Esophagus squamous epithelium (tissue), 5 donors: Measurements from ENCODE around the gene TNN. TPM values are rescaled to one million over a fixed set of nuclear protein-coding genes. Genes with fewer than 3 reads are reported as not detected.
A peak's percentile ranks its signal among the peaks of the same experiment; 100 is the strongest.

Experiments used
- DNase-seq: peaks from one replicate; lab custom pipeline; 2025; lab: John Stamatoyannopoulos, UW
- H3K27ac ChIP-seq, 4 donors: fragments of 200-600 bp; sonication (generic); one replicate each; pipeline ENCODE4 v1.5.1; 2016 to 2019; ENCODE audit warnings: mild to moderate bottlenecking in 1 of 4
- H3K27me3 ChIP-seq, 4 donors: fragments of 200-600 bp; sonication (generic); 1 replicate in 3 of 4; 2 replicates in 1 of 4; pipeline versions ENCODE4 v1.5.1 to v1.6.0; 2017 to 2021; ENCODE audit warnings: antibody characterized with exemption in 1 of 4
- H3K36me3 ChIP-seq, 3 donors: fragments of 200-600 bp; sonication (generic); one replicate each; pipeline ENCODE4 v1.5.1; 2016 to 2019
- H3K4me1 ChIP-seq, 3 donors: fragments of 200-600 bp; sonication (generic); one replicate each; pipeline ENCODE4 v1.5.1; 2017 to 2019
- H3K4me3 ChIP-seq, 4 donors: fragments of 200-600 bp; sonication (generic); 1 replicate in 3 of 4; 2 replicates in 1 of 4; pipeline ENCODE4 v1.5.1; 2016 to 2019; ENCODE audit warnings: mild to moderate bottlenecking in 2 of 4, moderate library complexity in 1 of 4
- H3K9me3 ChIP-seq, 3 donors: fragments of 200-600 bp; sonication (generic); one replicate each; pipeline ENCODE4 v1.5.1; 2016 to 2019
- CTCF ChIP-seq, 6 experiments: fragments of 450-650 bp in 4 of 6; fragments of 200-600 bp in 2 of 6; sonication (generic) in 2 of 6; IDR thresholded peaks; one replicate each; pipeline ENCODE4 v1.5.1; 2016 to 2019; ENCODE audit warnings: antibody characterized with exemption in 6 of 6, mild to moderate bottlenecking in 4 of 6, moderate library complexity in 4 of 6
- POLR2A ChIP-seq, 4 donors: fragments of 450-650 bp; IDR thresholded peaks; one replicate each; pipeline ENCODE4 v1.6.1; 2017; ENCODE audit warnings: antibody characterized with exemption in 4 of 4, mild to moderate bottlenecking in 4 of 4, moderate library complexity in 3 of 4
- WGBS, 2 donors: methylation state at CpG; one replicate each; pipeline ENCODE4 v1.1.5; 2018; 5-methylcytosine and 5-hydroxymethylcytosine counted together
- intact Hi-C: fragments of 100-400 bp; cut with DNase I; formaldehyde crosslinking; loops from one replicate; pipeline ENCODE4 v1.15.0; 2022
- total RNA-seq, 4 donors: library from RNA; depleted of rRNA; stranded (reverse); fragments of >200 nt; gene quantifications; one replicate each; pipeline ENCODE4 v1.1.0, GENCODE V29; 2016
- donor health status: DM: yes; HTN: yes; CAD: no.

The TNN gene
- total RNA-seq, 4 donors from 2014 or later = under 0.01 to 0.09 TPM; not detected in 2

DNA sequence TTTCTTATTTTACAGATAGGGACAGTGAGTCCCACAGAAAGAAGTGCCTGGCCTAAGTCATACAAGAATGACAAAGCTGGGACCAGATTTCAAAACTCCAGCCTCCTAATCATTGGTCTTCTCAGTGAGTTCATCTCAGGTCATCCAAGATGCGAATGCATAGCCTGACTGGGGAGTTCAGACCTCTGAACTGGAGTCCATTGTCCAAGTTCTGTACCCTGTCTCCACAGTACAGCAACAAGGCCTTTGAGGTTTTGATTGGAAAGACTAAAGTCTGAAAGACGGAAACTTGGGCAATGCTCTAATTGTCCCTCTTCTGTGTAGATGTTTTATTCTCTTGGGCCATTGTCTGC, 62.0 kb downstream of the TNN start:
- no peaks in the 10 kb centered on the region for H3K9me3 ChIP-seq
- H3K4me1 ChIP-seq = peaks cover 0 to 62% (median 33%) of the 10 kb centered on the region in 3 donors
- no peaks in the 10 kb centered on the region for H3K36me3 ChIP-seq
- intact Hi-C loops = loop anchor here (10.0 kb wide), 1 partner anchor 95 kb away; no protein-coding TSS in a partner anchor
- WGBS, 2 donors = 82 to 92% methylated on average over 2 of the region's 2 CpGs
- H3K27me3 ChIP-seq = no peaks in the 10 kb centered on the region
- no peak for DNase-seq
- H3K27ac ChIP-seq = peak overlapping the region; percentile 24 to 77 (median 52)
- TF ChIP-seq POLR2A (IDR thresholded peaks at IDR 0.05) (no peak), CTCF (IDR thresholded peaks at IDR 0.05) (no peak)
- no peak overlapping the region for H3K4me3 ChIP-seq

DNA sequence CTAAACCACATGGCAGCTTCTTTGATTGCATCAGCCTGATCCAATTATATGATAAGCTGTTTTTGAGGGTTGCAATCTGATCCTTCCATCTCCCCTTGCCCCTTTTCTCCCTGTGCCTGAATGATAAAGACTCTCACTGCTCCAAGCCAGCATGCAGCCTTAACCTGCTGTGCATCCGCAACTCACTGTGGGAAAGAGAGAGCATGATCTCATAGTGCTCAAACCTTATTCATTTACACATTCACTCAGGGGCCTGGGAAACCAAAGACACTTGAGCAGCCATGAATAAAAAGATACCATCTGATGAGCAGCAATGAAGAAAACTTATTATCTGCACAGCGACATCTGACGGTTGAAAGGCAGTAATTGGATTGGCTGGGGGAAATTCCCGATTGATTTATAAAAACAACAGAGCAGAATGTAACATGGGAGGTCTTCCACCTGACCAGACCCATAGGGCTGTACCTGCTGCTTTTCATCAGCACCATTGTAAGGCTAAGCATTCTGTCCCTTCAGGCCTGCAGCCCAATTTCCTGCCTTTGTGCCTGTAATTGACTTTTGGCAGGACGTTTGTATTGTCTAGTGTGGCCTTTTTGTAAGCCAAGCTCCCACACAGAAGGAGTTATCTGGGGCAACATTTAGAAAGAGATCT, 62.5 kb downstream of the TNN start:
- no peaks in the 10 kb centered on the region for H3K27me3 ChIP-seq
- H3K36me3 ChIP-seq = no peaks in the 10 kb centered on the region
- WGBS, 2 donors = 59 to 68% methylated on average over 4 to 5 of the region's 5 CpGs
- peak overlapping the region; percentile 46 to 77 (median 52) for H3K27ac ChIP-seq
- H3K4me1 ChIP-seq = peaks cover 0 to 62% (median 33%) of the 10 kb centered on the region in 3 donors
- no peaks in the 10 kb centered on the region for H3K9me3 ChIP-seq
- intact Hi-C loops = loop anchor here (10.0 kb wide), 1 partner anchor 95 kb away; no protein-coding TSS in a partner anchor
- no peak for DNase-seq
- no peak overlapping the region for H3K4me3 ChIP-seq
- no peak for TF ChIP-seq POLR2A (IDR thresholded peaks at IDR 0.05)
- no peak for TF ChIP-seq CTCF (IDR thresholded peaks at IDR 0.05)

DNA sequence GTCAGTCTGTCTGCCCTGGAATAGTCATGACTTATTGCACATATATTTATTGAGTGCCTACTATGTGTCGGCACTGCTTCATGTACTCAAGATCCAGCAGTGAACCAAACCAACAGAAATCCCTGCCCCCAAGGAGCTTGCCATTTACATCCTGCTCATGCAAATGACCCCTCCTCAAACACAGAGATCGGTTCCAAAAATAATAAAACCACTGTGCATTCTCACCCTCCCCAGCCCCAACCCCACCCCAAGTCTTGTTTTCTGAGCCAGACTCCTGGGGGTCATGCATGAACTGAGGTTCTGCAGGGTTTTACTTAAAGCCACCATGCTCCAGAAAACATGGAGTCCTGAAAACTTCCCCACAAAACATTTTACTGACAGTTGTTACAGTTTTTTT, 63.0 kb downstream of the TNN start:
- Histone ChIP-seq H3K36me3 (no peaks in the 10 kb centered on the region), H3K4me1 (peaks cover 0 to 62% (median 33%) of the 10 kb centered on the region in 3 donors), H3K27me3 (no peaks in the 10 kb centered on the region), H3K4me3 (no peak overlapping the region), H3K27ac (peak overlapping the region; percentile 46 to 77 (median 52)), H3K9me3 (no peaks in the 10 kb centered on the region)
- 75% methylated on average over 2 of the region's 2 CpGs; no CpG with 5 or more reads in 1 of the 2 donors for WGBS, 2 donors
- intact Hi-C loops = no loop called here
- TF ChIP-seq CTCF (IDR thresholded peaks at IDR 0.05) (no peak), POLR2A (IDR thresholded peaks at IDR 0.05) (no peak)
- DNase-seq = no peak

DNA sequence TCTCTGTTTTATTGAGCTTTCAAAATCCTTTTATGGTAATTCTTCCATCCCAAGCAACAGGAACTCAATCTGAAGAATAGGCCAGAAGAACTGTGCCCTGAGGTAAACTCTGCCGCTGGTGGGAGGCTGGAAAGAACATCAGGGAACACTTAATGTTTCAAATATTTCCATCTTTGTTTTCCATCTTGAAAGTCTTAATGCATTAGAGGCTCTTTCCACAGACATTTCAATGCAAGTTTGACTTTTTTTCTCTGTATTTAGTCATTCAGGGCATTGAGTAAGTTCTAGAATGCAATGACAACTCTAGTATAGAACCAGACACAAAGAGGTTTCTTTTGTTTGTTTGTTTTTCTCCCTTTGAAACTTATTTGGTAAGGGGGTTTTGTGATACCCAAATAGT, 63.5 kb downstream of the TNN start:
- Histone ChIP-seq H3K4me1 (peaks cover 0 to 62% (median 33%) of the 10 kb centered on the region in 3 donors), H3K9me3 (no peaks in the 10 kb centered on the region), H3K36me3 (no peaks in the 10 kb centered on the region), H3K27ac (peak overlapping the region; percentile 46 to 77 (median 55)), H3K4me3 (no peak overlapping the region), H3K27me3 (no peaks in the 10 kb centered on the region)
- intact Hi-C loops = no loop called here
- no peak for DNase-seq
- 56 to 58% methylated on average over 1 of the region's 1 CpG for WGBS, 2 donors
- TF ChIP-seq POLR2A (IDR thresholded peaks at IDR 0.05) = no peak
- no peak for TF ChIP-seq CTCF (IDR thresholded peaks at IDR 0.05)

DNA sequence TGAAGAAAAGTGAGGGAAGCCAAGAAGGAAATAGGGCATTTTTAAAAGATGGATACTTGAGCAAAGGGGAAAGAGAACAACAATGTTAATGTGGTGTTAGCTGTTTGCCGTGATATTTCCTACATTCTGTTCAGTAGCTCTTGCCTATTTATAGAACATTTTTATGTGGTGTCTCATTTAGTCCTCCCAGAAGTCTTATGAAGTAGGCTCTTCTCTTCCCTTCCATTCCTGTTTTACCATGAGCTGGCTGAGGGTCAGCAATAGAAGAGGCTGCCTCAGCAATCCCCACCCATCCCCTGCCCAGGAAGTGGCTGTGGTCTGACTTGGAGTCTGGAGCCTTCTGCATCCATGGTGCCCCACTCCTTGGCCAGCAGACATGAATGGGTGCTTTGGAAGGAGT, 64.8 kb downstream of the TNN start:
- no peaks in the 10 kb centered on the region for H3K27me3 ChIP-seq
- no peak for DNase-seq
- H3K27ac ChIP-seq = peak overlapping the region; percentile 10 to 77 (median 64)
- H3K36me3 ChIP-seq = no peaks in the 10 kb centered on the region
- WGBS, 2 donors = 44 to 61% methylated on average over 1 of the region's 1 CpG
- no peak overlapping the region for H3K4me3 ChIP-seq
- intact Hi-C loops = no loop called here
- H3K9me3 ChIP-seq = no peaks in the 10 kb centered on the region
- peaks cover 0 to 53% (median 33%) of the 10 kb centered on the region in 3 donors for H3K4me1 ChIP-seq
- TF ChIP-seq CTCF (IDR thresholded peaks at IDR 0.05) = no peak
- TF ChIP-seq POLR2A (IDR thresholded peaks at IDR 0.05) = no peak
